ENCODE data around the gene SF3B6. TPM values are rescaled to one million over a fixed set of nuclear protein-coding genes. Genes with fewer than 3 reads are reported as not detected.

Gene SF3B6
- total RNA-seq, 1 donor from 2014 or later = 59.7 TPM

DNA sequence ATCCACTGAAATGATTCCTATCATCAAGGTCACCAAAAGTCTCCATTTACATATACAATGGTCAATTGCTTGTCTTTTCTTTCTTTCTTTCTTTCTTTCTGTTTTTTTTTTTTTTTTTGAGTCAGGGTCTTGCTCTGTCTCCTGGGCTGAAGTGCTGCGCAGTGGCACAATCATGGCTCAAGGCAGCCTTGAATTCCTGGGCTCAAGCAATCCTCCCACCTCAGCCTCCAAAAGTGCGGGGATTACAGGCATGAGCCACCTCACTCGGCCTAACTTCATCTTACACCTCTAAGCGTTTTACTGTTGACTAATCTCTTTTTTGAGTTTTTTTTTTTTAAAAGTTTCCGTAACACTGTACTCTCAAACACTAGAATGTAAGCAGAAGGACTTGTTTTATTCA is 867 bp downstream of the SF3B6 start:
- TF ChIP-seq, protein P1, sequence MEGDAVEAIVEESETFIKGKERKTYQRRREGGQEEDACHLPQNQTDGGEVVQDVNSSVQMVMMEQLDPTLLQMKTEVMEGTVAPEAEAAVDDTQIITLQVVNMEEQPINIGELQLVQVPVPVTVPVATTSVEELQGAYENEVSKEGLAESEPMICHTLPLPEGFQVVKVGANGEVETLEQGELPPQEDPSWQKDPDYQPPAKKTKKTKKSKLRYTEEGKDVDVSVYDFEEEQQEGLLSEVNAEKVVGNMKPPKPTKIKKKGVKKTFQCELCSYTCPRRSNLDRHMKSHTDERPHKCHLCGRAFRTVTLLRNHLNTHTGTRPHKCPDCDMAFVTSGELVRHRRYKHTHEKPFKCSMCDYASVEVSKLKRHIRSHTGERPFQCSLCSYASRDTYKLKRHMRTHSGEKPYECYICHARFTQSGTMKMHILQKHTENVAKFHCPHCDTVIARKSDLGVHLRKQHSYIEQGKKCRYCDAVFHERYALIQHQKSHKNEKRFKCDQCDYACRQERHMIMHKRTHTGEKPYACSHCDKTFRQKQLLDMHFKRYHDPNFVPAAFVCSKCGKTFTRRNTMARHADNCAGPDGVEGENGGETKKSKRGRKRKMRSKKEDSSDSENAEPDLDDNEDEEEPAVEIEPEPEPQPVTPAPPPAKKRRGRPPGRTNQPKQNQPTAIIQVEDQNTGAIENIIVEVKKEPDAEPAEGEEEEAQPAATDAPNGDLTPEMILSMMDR (IDR thresholded peaks at IDR 0.05; ENCODE audit: borderline replicate concordance) = no peak
- peak overlapping the region; percentile 93 for H3K27ac ChIP-seq (replicated peaks)
- no peaks in the 10 kb centered on the region for H3K27me3 ChIP-seq (ENCODE audit: low read depth)
- peaks cover 39% of the 10 kb centered on the region for H3K36me3 ChIP-seq
- intact Hi-C loops (cut with micrococcal nuclease) = no loop called here
- peaks cover 33% of the 10 kb centered on the region for H3K4me1 ChIP-seq
- no peak for DNase-seq
- H3K4me3 ChIP-seq = peak overlapping the region; percentile 91
- H3K9me3 ChIP-seq (replicated peaks) = no peaks in the 10 kb centered on the region

DNA sequence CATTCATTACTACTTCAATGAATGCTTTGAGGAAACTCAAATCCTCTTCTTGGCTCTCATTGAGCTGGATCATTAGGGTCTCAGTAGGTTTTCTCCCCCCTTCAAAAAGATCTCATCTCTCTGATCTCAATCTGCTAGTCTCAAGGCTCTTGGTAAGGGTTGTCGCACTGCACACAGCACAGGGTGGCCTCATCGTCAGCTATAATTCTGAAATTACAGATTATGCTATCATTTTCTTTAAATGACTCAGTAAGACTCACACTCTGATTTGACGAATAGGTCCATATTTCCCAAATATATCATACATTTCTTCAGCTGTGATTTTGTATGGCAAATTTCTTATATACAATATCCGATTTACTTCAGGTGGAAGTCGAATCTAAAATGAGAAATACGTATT is 2.3 kb downstream of the SF3B6 start:
- H3K36me3 ChIP-seq = peaks cover 43% of the 10 kb centered on the region
- TF ChIP-seq, protein P1 (IDR thresholded peaks at IDR 0.05; ENCODE audit: borderline replicate concordance) = no peak
- no peak for DNase-seq
- H3K4me1 ChIP-seq = peaks cover 33% of the 10 kb centered on the region
- H3K27me3 ChIP-seq (ENCODE audit: low read depth) = no peaks in the 10 kb centered on the region
- no peak overlapping the region for H3K4me3 ChIP-seq
- H3K27ac ChIP-seq (replicated peaks) = no peak overlapping the region
- no peaks in the 10 kb centered on the region for H3K9me3 ChIP-seq (replicated peaks)
- intact Hi-C loops (cut with micrococcal nuclease) = no loop called here

DNA sequence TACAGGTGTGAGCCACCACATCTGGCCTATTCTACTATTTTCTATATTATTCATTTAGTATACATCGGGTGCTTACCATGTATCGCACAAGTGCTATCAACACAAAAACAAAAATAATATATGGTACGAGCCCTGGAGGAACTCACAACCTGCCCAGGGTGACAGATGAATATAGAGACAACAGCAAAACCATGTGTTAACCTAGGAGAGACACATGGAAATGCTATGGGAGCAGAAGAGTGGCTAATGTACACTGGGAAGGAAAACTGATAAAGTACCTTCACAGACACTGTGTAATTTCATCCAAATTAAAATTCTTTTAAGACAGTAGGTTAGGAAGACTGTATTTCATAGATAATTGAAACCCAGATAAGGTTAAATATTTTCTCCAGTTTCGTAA is 3.9 kb downstream of the SF3B6 start:
- Histone ChIP-seq H3K27me3 (ENCODE audit: low read depth) (no peaks in the 10 kb centered on the region), H3K36me3 (peaks cover 57% of the 10 kb centered on the region), H3K4me1 (peaks cover 25% of the 10 kb centered on the region), H3K27ac (replicated peaks) (no peak overlapping the region), H3K4me3 (no peak overlapping the region), H3K9me3 (replicated peaks) (no peaks in the 10 kb centered on the region)
- intact Hi-C loops (cut with micrococcal nuclease) = no loop called here
- TF ChIP-seq, protein P1 (IDR thresholded peaks at IDR 0.05; ENCODE audit: borderline replicate concordance) = no peak
- no peak for DNase-seq

- TF ChIP-seq, protein P1 (IDR thresholded peaks at IDR 0.05; ENCODE audit: borderline replicate concordance) = no peak
- H3K4me1 ChIP-seq = no peaks in the 10 kb centered on the region
- peaks cover 50% of the 10 kb centered on the region for H3K36me3 ChIP-seq
- H3K4me3 ChIP-seq = no peak overlapping the region
- no peak for DNase-seq
- intact Hi-C loops (cut with micrococcal nuclease) = no loop called here
- no peak overlapping the region for H3K27ac ChIP-seq (replicated peaks)
- H3K9me3 ChIP-seq (replicated peaks) = no peaks in the 10 kb centered on the region
- no peaks in the 10 kb centered on the region for H3K27me3 ChIP-seq (ENCODE audit: low read depth)
These were observed 10.8 kb downstream of the SF3B6 start for GRCh38 chr2:24065341-24065740.

DNA sequence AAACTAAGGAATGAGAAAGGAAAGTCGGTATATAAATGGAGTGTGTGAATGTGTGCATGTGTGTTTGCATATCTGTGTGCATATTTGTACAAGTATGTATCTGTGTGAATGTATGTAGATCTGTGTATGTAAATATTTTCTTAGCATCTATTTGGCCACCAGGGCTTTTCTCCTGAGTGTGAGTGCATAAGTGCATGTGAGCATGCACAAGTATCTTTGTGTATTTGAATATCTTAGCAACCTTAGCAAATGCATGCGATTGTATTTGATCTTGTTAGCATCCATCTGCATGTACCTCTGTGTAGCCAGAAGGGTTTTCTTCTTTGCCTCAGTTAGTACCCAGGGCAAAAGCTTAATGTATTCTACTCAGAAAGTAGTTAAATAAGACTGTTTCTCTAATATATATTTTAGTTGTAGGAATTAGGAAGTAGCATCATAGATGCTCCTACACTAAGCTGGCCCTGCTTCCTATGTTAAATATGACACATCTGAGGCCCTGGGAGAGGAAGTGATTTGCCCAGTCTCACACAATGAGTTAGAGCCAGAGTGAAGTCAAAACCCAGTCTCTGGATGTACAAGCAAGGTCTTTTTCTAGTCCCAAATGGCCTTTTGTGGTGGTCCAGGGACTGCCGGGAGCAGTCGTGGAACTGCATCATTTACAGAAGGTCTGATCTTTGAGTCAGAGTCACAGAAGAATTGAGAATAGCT is 17.4 kb downstream of the SF3B6 start:
- intact Hi-C loops (cut with micrococcal nuclease) = no loop called here
- no peak overlapping the region for H3K27ac ChIP-seq (replicated peaks)
- no peaks in the 10 kb centered on the region for H3K9me3 ChIP-seq (replicated peaks)
- H3K4me3 ChIP-seq = no peak overlapping the region
- H3K27me3 ChIP-seq (ENCODE audit: low read depth) = no peaks in the 10 kb centered on the region
- no peak for DNase-seq
- no peaks in the 10 kb centered on the region for H3K4me1 ChIP-seq
- peaks cover 7% of the 10 kb centered on the region for H3K36me3 ChIP-seq
- TF ChIP-seq, protein P1 (IDR thresholded peaks at IDR 0.05; ENCODE audit: borderline replicate concordance) = no peak

All from left ventricle myocardium inferior (tissue), 1 donor.